Testis (tissue), 2 donors: ENCODE results near the gene CEP250.

Experiments used
- POLR2A ChIP-seq: fragments of 450-650 bp; IDR thresholded peaks from one replicate; pipeline ENCODE4 v1.6.1; 2017; ENCODE audit warnings: antibody characterized with exemption, mild to moderate bottlenecking, moderate library complexity
- TF ChIP-seq, protein P1 (sequence below), 3 experiments: fragments of 450-650 bp in 2 of 3; fragments of 200-600 bp in 1 of 3; sonication (generic) in 1 of 3; IDR thresholded peaks; one replicate each; pipeline ENCODE4 v1.5.1; 2016 to 2019; ENCODE audit warnings: antibody characterized with exemption in 3 of 3, mild to moderate bottlenecking in 2 of 3, moderate library complexity in 1 of 3

DNA sequence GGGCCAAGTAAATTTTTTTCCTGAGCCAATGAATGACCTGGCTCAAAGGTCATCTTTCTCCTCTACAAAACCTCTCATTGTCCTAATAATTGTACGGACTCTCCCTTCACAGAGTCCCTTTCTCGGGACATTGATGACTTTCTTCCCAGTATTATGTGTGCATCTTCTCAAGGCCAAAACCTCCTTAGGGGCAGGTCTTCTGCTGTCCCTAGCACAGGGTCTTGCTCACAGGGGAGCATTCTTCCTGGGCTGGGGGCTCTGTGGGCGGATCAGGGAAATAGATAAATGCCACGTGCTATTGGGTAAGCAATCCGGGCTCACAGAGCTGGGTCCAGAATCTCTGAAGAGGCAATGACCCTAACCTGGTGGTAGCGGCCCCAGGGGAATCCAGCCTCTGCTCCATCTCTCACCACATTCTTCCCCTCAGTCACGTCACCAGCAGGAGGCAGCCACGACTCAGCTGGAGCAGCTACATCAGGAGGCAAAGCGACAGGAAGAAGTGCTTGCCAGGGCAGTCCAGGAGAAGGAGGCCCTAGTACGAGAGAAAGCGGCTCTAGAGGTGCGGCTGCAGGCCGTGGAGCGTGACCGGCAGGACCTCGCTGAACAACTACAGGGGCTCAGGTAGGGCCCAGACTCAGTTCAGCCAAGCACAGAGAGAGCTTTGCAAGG is 23.5 kb downstream of the CEP250 start:
- TF ChIP-seq, protein P1, sequence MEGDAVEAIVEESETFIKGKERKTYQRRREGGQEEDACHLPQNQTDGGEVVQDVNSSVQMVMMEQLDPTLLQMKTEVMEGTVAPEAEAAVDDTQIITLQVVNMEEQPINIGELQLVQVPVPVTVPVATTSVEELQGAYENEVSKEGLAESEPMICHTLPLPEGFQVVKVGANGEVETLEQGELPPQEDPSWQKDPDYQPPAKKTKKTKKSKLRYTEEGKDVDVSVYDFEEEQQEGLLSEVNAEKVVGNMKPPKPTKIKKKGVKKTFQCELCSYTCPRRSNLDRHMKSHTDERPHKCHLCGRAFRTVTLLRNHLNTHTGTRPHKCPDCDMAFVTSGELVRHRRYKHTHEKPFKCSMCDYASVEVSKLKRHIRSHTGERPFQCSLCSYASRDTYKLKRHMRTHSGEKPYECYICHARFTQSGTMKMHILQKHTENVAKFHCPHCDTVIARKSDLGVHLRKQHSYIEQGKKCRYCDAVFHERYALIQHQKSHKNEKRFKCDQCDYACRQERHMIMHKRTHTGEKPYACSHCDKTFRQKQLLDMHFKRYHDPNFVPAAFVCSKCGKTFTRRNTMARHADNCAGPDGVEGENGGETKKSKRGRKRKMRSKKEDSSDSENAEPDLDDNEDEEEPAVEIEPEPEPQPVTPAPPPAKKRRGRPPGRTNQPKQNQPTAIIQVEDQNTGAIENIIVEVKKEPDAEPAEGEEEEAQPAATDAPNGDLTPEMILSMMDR (IDR thresholded peaks at IDR 0.05), result peak in 1 of 3 experiments; percentile 8
- no peak for TF ChIP-seq POLR2A
